Uterus (tissue), 2 donors: ENCODE results near the gene ATCAY.

Experiments used
- POLR2A ChIP-seq, 2 donors: fragments of 450-650 bp; IDR thresholded peaks; one replicate each; pipeline ENCODE4 v1.6.1; 2016; ENCODE audit warnings: antibody characterized with exemption in 2 of 2, mild to moderate bottlenecking in 1 of 2, moderate library complexity in 1 of 2
- TF ChIP-seq, protein P1 (sequence below), 4 experiments: fragments of 200-600 bp in 2 of 4; fragments of 450-650 bp in 2 of 4; sonication (generic) in 2 of 4; IDR thresholded peaks; one replicate each; pipeline ENCODE4 v1.5.1; 2016 to 2019; ENCODE audit warnings: antibody characterized with exemption in 4 of 4, mild to moderate bottlenecking in 2 of 4, moderate library complexity in 1 of 4

DNA sequence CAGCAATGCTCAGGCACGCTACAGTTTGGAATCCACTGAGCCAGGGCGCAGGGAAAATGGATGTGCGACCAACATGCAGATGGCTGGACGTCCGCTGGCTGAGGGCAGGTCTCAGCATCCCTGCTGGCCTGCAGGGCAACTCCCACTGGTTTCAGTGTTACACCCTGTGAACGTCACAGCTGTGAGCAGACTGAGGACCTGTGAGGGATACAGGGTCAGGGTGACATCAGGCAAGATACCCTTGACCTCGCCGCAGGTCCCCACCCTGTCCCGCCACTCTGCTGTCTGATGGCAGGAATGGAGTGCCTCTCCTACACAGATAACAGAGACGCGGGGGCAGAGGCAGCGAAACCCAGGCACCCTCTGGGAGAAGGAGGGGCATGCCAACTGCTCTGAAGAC, 30.7 kb upstream of the ATCAY start:
- TF ChIP-seq, protein P1, sequence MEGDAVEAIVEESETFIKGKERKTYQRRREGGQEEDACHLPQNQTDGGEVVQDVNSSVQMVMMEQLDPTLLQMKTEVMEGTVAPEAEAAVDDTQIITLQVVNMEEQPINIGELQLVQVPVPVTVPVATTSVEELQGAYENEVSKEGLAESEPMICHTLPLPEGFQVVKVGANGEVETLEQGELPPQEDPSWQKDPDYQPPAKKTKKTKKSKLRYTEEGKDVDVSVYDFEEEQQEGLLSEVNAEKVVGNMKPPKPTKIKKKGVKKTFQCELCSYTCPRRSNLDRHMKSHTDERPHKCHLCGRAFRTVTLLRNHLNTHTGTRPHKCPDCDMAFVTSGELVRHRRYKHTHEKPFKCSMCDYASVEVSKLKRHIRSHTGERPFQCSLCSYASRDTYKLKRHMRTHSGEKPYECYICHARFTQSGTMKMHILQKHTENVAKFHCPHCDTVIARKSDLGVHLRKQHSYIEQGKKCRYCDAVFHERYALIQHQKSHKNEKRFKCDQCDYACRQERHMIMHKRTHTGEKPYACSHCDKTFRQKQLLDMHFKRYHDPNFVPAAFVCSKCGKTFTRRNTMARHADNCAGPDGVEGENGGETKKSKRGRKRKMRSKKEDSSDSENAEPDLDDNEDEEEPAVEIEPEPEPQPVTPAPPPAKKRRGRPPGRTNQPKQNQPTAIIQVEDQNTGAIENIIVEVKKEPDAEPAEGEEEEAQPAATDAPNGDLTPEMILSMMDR (IDR thresholded peaks at IDR 0.05), result no peak
- TF ChIP-seq POLR2A (IDR thresholded peaks at IDR 0.05), result no peak
